DND-41 (cell line): ENCODE measurements around the gene LAMB1.

Experiments
- ATAC-seq: fragments of 200-7000 bp; cut with Tn5 transposase; 3 replicates; pipeline ENCODE4 v1.9.1; 2021; ENCODE audit warnings: low read depth; ENCODE audit not compliant: insufficient read depth
- DNase-seq: peaks from one replicate; pipeline ENCODE4 v3.0.0-alpha.2; 2020
- H2AFZ ChIP-seq: 2 replicates; pipeline ENCODE4 v1.6.0; 2012; ENCODE audit warnings: low read depth, low read length
- H3K27ac ChIP-seq: 2 replicates; pipeline ENCODE4 v1.5.1; 2012; ENCODE audit warnings: low read length, inconsistent platforms
- H3K27me3 ChIP-seq: fragments of 200-600 bp; sonication (generic); 2 replicates; pipeline ENCODE4 v1.6.0; 2012; ENCODE audit warnings: low read length, mild to moderate bottlenecking, inconsistent platforms; ENCODE audit not compliant: insufficient read depth, poor library complexity
- H3K36me3 ChIP-seq: 2 replicates; pipeline ENCODE4 v1.5.1; 2012; ENCODE audit warnings: low read length, inconsistent platforms; ENCODE audit not compliant: insufficient read depth
- H3K4me1 ChIP-seq: 2 replicates; pipeline ENCODE4 v1.5.1; 2012; ENCODE audit warnings: mild to moderate bottlenecking, low read length; ENCODE audit not compliant: insufficient read depth
- H3K4me2 ChIP-seq: 2 replicates; pipeline ENCODE4 v1.6.0; 2012; ENCODE audit warnings: mild to moderate bottlenecking, moderate library complexity, low read length, inconsistent platforms; ENCODE audit not compliant: insufficient read depth
- H3K4me3 ChIP-seq, 2 experiments: fragments of 200-600 bp in 1 of 2; shearing (Covaris generic) in 1 of 2; 2 replicates each; pipeline ENCODE4 v1.5.1; 2012 to 2016; ENCODE audit warnings: inconsistent platforms in 2 of 2, low read length in 2 of 2, mild to moderate bottlenecking in 2 of 2, low read depth in 1 of 2, moderate library complexity in 1 of 2
- H3K79me2 ChIP-seq: 2 replicates; pipeline ENCODE4 v1.6.0; 2012; ENCODE audit warnings: low read length, inconsistent platforms; ENCODE audit not compliant: insufficient read depth
- H3K9ac ChIP-seq: 2 replicates; pipeline ENCODE4 v1.6.0; 2012; ENCODE audit warnings: low read depth, mild to moderate bottlenecking, inconsistent platforms, low read length, moderate library complexity
- H3K9me3 ChIP-seq: 2 replicates; pipeline ENCODE4 v1.5.1; 2012; ENCODE audit warnings: low read length, moderate library complexity, mild to moderate bottlenecking, inconsistent platforms; ENCODE audit not compliant: insufficient read depth, severe bottlenecking
- H4K20me1 ChIP-seq: 2 replicates; pipeline ENCODE4 v1.6.0; 2012; ENCODE audit warnings: low read length; ENCODE audit not compliant: insufficient read depth
- CTCF ChIP-seq: IDR thresholded peaks from 2 replicates; pipeline ENCODE4 v1.5.1; 2012; ENCODE audit warnings: borderline replicate concordance, low read length, moderate library complexity, mild to moderate bottlenecking; ENCODE audit not compliant: poor library complexity, severe bottlenecking; ENCODE audit errors: extremely low read depth
- EZH2 ChIP-seq: IDR thresholded peaks from 3 replicates; pipeline ENCODE4 v1.6.1; 2012; ENCODE audit warnings: borderline replicate concordance, low read depth, mild to moderate bottlenecking, moderate library complexity, low read length, inconsistent platforms; ENCODE audit not compliant: severe bottlenecking

The LAMB1 gene

GRCh38 chr7:108002726-108003598 is at the start of gene LAMB1:
Gene LAMB1 (minus strand): TSS chr7:108003161. CDS start chr7:108002885, 276 bp downstream.
- H3K4me3 ChIP-seq: no peak within 1 kb of the TSS
- H3K79me2 ChIP-seq: no peaks in the 10 kb centered on the region
- H3K27me3 ChIP-seq: peaks cover 11% of the 10 kb centered on the region

GRCh38 chr7:108051454-108051853 is 48.5 kb upstream of the LAMB1 start:
- no peak overlapping the region for H3K4me2 ChIP-seq
- no peaks in the 10 kb centered on the region for H3K4me1 ChIP-seq
- H3K27me3 ChIP-seq: no peaks in the 10 kb centered on the region
- no peak for DNase-seq
- no peak overlapping the region for H3K27ac ChIP-seq
- no peaks in the 10 kb centered on the region for H3K9me3 ChIP-seq
- no peak for ATAC-seq
- no peaks in the 10 kb centered on the region for H3K79me2 ChIP-seq
- TF ChIP-seq CTCF (no peak), EZH2 (no peak)
- no peaks in the 10 kb centered on the region for H3K36me3 ChIP-seq
- no peak overlapping the region for H3K9ac ChIP-seq
- H4K20me1 ChIP-seq: no peaks in the 10 kb centered on the region
- no peak overlapping the region for H2AFZ ChIP-seq
- H3K4me3 ChIP-seq: no peak overlapping the region

More at GRCh38 chr7:108002726-108003598, at the start of gene LAMB1:
- Histone ChIP-seq H4K20me1 (no peaks in the 10 kb centered on the region), H3K4me2 (no peak within 1 kb of the TSS), H3K36me3 (no peaks in the 10 kb centered on the region), H3K4me1 (no peaks in the 10 kb centered on the region), H3K27ac (no peak within 1 kb of the TSS), H3K9me3 (no peaks in the 10 kb centered on the region), H3K9ac (no peak within 1 kb of the TSS), H2AFZ (no peak within 1 kb of the TSS)
- ATAC-seq (no peak), DNase-seq (no peak)
- TF ChIP-seq EZH2: no peak
- TF ChIP-seq CTCF: no peak

GRCh38 chr7:108049962-108050361 is 47.0 kb upstream of the LAMB1 start:
- ATAC-seq: peak; percentile 77
- H3K27ac ChIP-seq: no peak overlapping the region
- no peak overlapping the region for H2AFZ ChIP-seq
- no peaks in the 10 kb centered on the region for H3K79me2 ChIP-seq
- no peaks in the 10 kb centered on the region for H3K27me3 ChIP-seq
- no peak overlapping the region for H3K9ac ChIP-seq
- H3K4me3 ChIP-seq: no peak overlapping the region
- H3K4me2 ChIP-seq: no peak overlapping the region
- no peaks in the 10 kb centered on the region for H4K20me1 ChIP-seq
- no peaks in the 10 kb centered on the region for H3K9me3 ChIP-seq
- no peaks in the 10 kb centered on the region for H3K36me3 ChIP-seq
- TF ChIP-seq CTCF (no peak), EZH2 (no peak)
- no peaks in the 10 kb centered on the region for H3K4me1 ChIP-seq
- DNase-seq: peak; percentile 11

- Histone ChIP-seq H3K36me3 (no peaks in the 10 kb centered on the region), H3K79me2 (no peaks in the 10 kb centered on the region), H3K4me1 (no peaks in the 10 kb centered on the region), H3K27me3 (peaks cover 4% of the 10 kb centered on the region), H3K27ac (no peak overlapping the region), H3K4me2 (no peak overlapping the region), H3K4me3 (no peak overlapping the region), H3K9me3 (no peaks in the 10 kb centered on the region), H3K9ac (no peak overlapping the region), H4K20me1 (no peaks in the 10 kb centered on the region), H2AFZ (no peak overlapping the region)
- TF ChIP-seq EZH2 (no peak), CTCF (no peak)
- DNase-seq (no peak), ATAC-seq (no peak)
Measured at GRCh38 chr7:108048422-108048821, 45.5 kb upstream of the LAMB1 start.
